WTC11 (cell line): ENCODE measurements around the gene KLF13. TPM values are rescaled to one million over a fixed set of nuclear protein-coding genes. Genes with fewer than 3 reads are reported as not detected.
A peak's percentile ranks its signal among the peaks of the same experiment; 100 is the strongest.

Source experiments
- ATAC-seq: fragments of 200-7000 bp; cut with Tn5 transposase; 2 replicates; pipeline ENCODE4 v1.10.0; 2021; ENCODE audit warnings: mild to moderate bottlenecking, moderate library complexity
- CTCF ChIA-PET: fragments of 300-600 bp; sonication (Branson Sonifier 250); formaldehyde crosslinking; loops from one replicate; lab custom pipeline; 2021; ENCODE audit warnings: antibody characterized with exemption; lab: Charles Lee
- POLR2A ChIA-PET: fragments of 350-600 bp; sonication (Branson Sonifier 250); formaldehyde crosslinking; loops from one replicate; lab custom pipeline; 2021; ENCODE audit warnings: antibody characterized with exemption; lab: Charles Lee
- DNase-seq: peaks from one replicate; pipeline ENCODE4 v3.0.0; 2021; ENCODE audit warnings: low spot score
- H3K27ac Mint-ChIP-seq: 2 replicates; pipeline ENCODE4 v1.8.0; 2021; ENCODE audit warnings: mixed read lengths
- H3K27me3 Mint-ChIP-seq: 2 replicates; pipeline ENCODE4 v1.8.0; 2021; ENCODE audit warnings: low read depth, mild to moderate bottlenecking, moderate library complexity, mixed read lengths
- H3K36me3 Mint-ChIP-seq: 2 replicates; pipeline ENCODE4 v1.8.0; 2021; ENCODE audit warnings: mixed read lengths
- H3K4me1 Mint-ChIP-seq: 2 replicates; pipeline ENCODE4 v1.8.0; 2022; ENCODE audit warnings: mixed read lengths
- H3K4me3 Mint-ChIP-seq: 2 replicates; pipeline ENCODE4 v1.8.0; 2021; ENCODE audit warnings: mild to moderate bottlenecking, moderate library complexity, mixed read lengths
- H3K9me3 Mint-ChIP-seq: 2 replicates; pipeline ENCODE4 v1.8.0; 2021; ENCODE audit warnings: mixed read lengths
- CREB1 ChIP-seq: sonication (generic); formaldehyde crosslinking; IDR thresholded peaks from 2 replicates; pipeline ENCODE4 v1.8.0; 2023; ENCODE audit warnings: mild to moderate bottlenecking, missing genetic modification reagents
- ELF4 ChIP-seq: sonication (generic); formaldehyde crosslinking; IDR thresholded peaks from 2 replicates; pipeline ENCODE4 v1.8.1; 2022; ENCODE audit warnings: low read depth, mild to moderate bottlenecking, moderate library complexity, missing genetic modification reagents
- ESRRA ChIP-seq: sonication (generic); formaldehyde crosslinking; IDR thresholded peaks from 2 replicates; pipeline ENCODE4 v1.8.1; 2022; ENCODE audit warnings: mild to moderate bottlenecking, missing genetic modification reagents, borderline replicate concordance
- FOXK1 ChIP-seq: sonication (generic); formaldehyde crosslinking; IDR thresholded peaks from 2 replicates; pipeline ENCODE4 v1.8.0; 2022; ENCODE audit warnings: mild to moderate bottlenecking, moderate library complexity, missing genetic modification reagents
- GTF2I ChIP-seq: fragments of 250-450 bp; sonication (Bioruptor Pico); conservative IDR thresholded peaks from 2 replicates; pipeline ENCODE4 v1.4.0; 2021; ENCODE audit warnings: mild to moderate bottlenecking
- KAT7 ChIP-seq: sonication (generic); formaldehyde crosslinking; IDR thresholded peaks from 2 replicates; pipeline ENCODE4 v1.8.1; 2023; ENCODE audit warnings: missing genetic modification reagents, mild to moderate bottlenecking, borderline replicate concordance
- NFATC4 ChIP-seq: fragments of 250-450 bp; sonication (Bioruptor Pico); IDR thresholded peaks from 2 replicates; pipeline ENCODE4 v1.9.0; 2021; ENCODE audit warnings: mild to moderate bottlenecking
- NFE2L1 ChIP-seq: sonication (generic); formaldehyde crosslinking; IDR thresholded peaks from 2 replicates; pipeline ENCODE4 v1.8.1; 2023; ENCODE audit warnings: missing genetic modification reagents
- NR3C1 ChIP-seq: sonication (generic); formaldehyde crosslinking; conservative IDR thresholded peaks from 2 replicates; pipeline ENCODE4 v1.8.1; 2023; ENCODE audit warnings: low read depth, mild to moderate bottlenecking, missing genetic modification reagents
- RELA ChIP-seq: sonication (generic); formaldehyde crosslinking; IDR thresholded peaks from 2 replicates; pipeline ENCODE4 v1.8.1; 2022; ENCODE audit warnings: missing genetic modification reagents, mild to moderate bottlenecking, borderline replicate concordance
- RORB ChIP-seq: fragments of 250-450 bp; sonication (Bioruptor Pico); IDR thresholded peaks from 2 replicates; pipeline ENCODE4 v1.9.0; 2021; ENCODE audit warnings: mild to moderate bottlenecking
- SOX15 ChIP-seq: fragments of 250-450 bp; sonication (Bioruptor Pico); IDR thresholded peaks from 2 replicates; pipeline ENCODE4 v1.9.0; 2021; ENCODE audit warnings: mild to moderate bottlenecking
- ZNF219 ChIP-seq: sonication (generic); formaldehyde crosslinking; IDR thresholded peaks from 2 replicates; pipeline ENCODE4 v1.8.0; 2023; ENCODE audit warnings: missing genetic modification reagents, mild to moderate bottlenecking, borderline replicate concordance
- ZNF263 ChIP-seq: sonication (generic); formaldehyde crosslinking; IDR thresholded peaks from 2 replicates; pipeline ENCODE4 v1.8.1; 2022; ENCODE audit warnings: low read depth, mild to moderate bottlenecking, moderate library complexity, missing genetic modification reagents
- ZNF317 ChIP-seq: sonication (generic); formaldehyde crosslinking; IDR thresholded peaks from 2 replicates; pipeline ENCODE4 v1.8.1; 2023; ENCODE audit warnings: low read depth, mild to moderate bottlenecking, moderate library complexity, missing genetic modification reagents, borderline replicate concordance
- ZNF396 ChIP-seq: fragments of 250-450 bp; sonication (Bioruptor Pico); IDR thresholded peaks from 2 replicates; pipeline ENCODE4 v1.8.0; 2021; ENCODE audit warnings: mild to moderate bottlenecking, moderate library complexity, borderline replicate concordance
- ZNF423 ChIP-seq: fragments of 250-450 bp; sonication (Bioruptor Pico); IDR thresholded peaks from 2 replicates; pipeline ENCODE4 v2.1.2; 2022; ENCODE audit warnings: mild to moderate bottlenecking, moderate library complexity
- total RNA-seq: library from RNA; stranded (reverse); gene quantifications from 3 replicates; pipeline ENCODE4 v1.2.3, GENCODE V29; 2021
- TF ChIP-seq, protein P1 (sequence below): sonication (generic); formaldehyde crosslinking; IDR thresholded peaks from 2 replicates; pipeline ENCODE4 v1.8.1; 2022; ENCODE audit warnings: low read depth, mild to moderate bottlenecking, moderate library complexity, missing genetic modification reagents, borderline replicate concordance
- TF ChIP-seq, protein P2 (sequence below): fragments of 250-450 bp; sonication (Bioruptor Pico); IDR thresholded peaks from 2 replicates; pipeline ENCODE4 v2.1.2; 2022; ENCODE audit warnings: mild to moderate bottlenecking, moderate library complexity
- TF ChIP-seq, protein P3 (sequence below): sonication (generic); formaldehyde crosslinking; IDR thresholded peaks from 2 replicates; pipeline ENCODE4 v1.8.1; 2022; ENCODE audit warnings: mild to moderate bottlenecking, moderate library complexity, missing genetic modification reagents
- TF ChIP-seq, protein P4 (sequence below): sonication (generic); formaldehyde crosslinking; IDR thresholded peaks from 2 replicates; pipeline ENCODE4 v1.8.1; 2022; ENCODE audit warnings: mild to moderate bottlenecking, missing genetic modification reagents, moderate library complexity, borderline replicate concordance
- TF ChIP-seq, protein P5 (sequence below): sonication (generic); formaldehyde crosslinking; IDR thresholded peaks from 2 replicates; pipeline ENCODE4 v1.8.1; 2022; ENCODE audit warnings: missing genetic modification reagents, borderline replicate concordance
- TF ChIP-seq, protein P6 (sequence below): sonication (generic); formaldehyde crosslinking; IDR thresholded peaks from 2 replicates; pipeline ENCODE4 v1.8.1; 2023; ENCODE audit warnings: mild to moderate bottlenecking, moderate library complexity, missing genetic modification reagents

The KLF13 gene
- total RNA-seq, 1 experiment from 2014 or later = 38.1 TPM

DNA sequence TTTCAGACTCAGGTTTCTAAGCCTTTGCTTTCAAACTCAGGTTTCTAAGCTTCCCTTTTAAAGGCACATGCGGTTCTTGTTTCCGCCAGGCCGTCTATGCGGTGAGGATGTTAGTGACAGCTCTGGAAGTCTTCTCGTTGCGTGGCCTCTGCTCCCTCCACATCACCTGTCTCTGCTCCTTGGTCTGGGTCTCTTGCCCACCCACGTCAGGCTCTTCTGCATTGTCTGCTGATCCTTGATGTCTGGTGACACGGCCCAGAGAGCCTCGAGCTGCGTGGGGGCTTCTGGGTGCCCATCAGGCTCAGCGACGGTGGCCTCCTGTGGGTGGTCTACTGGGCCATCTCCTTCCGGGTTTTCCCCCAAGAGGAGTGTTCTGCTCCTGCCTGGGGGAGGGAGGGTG, 30.5 kb downstream of the KLF13 start:
- 0 out of 2 replicates have a peak overlapping the region, but pooled peaks have one; percentile 4 for H3K27ac Mint-ChIP-seq
- H3K4me3 Mint-ChIP-seq = no peak overlapping the region
- no peak for TF ChIP-seq NFATC4 (CRISPR knock-in tag)
- no peak for TF ChIP-seq GTF2I (CRISPR knock-in tag)
- TF ChIP-seq ZNF263 (CRISPR knock-in tag) = no peak
- TF ChIP-seq, protein P1, sequence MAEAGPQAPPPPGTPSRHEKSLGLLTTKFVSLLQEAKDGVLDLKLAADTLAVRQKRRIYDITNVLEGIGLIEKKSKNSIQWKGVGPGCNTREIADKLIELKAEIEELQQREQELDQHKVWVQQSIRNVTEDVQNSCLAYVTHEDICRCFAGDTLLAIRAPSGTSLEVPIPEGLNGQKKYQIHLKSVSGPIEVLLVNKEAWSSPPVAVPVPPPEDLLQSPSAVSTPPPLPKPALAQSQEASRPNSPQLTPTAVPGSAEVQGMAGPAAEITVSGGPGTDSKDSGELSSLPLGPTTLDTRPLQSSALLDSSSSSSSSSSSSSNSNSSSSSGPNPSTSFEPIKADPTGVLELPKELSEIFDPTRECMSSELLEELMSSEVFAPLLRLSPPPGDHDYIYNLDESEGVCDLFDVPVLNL (CRISPR knock-in tag) = no peak
- no peak for TF ChIP-seq ZNF317 (CRISPR knock-in tag)
- TF ChIP-seq NR3C1 (CRISPR knock-in tag) = no peak
- TF ChIP-seq KAT7 (CRISPR knock-in tag) = no peak
- no peak for TF ChIP-seq FOXK1 (CRISPR knock-in tag)
- H3K27me3 Mint-ChIP-seq = no peaks in the 10 kb centered on the region
- no peaks in the 10 kb centered on the region for H3K36me3 Mint-ChIP-seq
- DNase-seq (no peak), ATAC-seq (no peak)
- H3K4me1 Mint-ChIP-seq = peaks cover 63% of the 10 kb centered on the region
- no peaks in the 10 kb centered on the region for H3K9me3 Mint-ChIP-seq
- ChIA-PET POLR2A (interaction anchor here (1.3 kb wide), 1 partner anchor 31 kb away, joined by 3 read pairs; no protein-coding TSS in a partner anchor), CTCF (interaction anchor here (0.6 to 2.0 kb wide), 4 partner anchors 9 to 136 kb away, joined by 3 to 10 read pairs (median 6); no protein-coding TSS in a partner anchor)

DNA sequence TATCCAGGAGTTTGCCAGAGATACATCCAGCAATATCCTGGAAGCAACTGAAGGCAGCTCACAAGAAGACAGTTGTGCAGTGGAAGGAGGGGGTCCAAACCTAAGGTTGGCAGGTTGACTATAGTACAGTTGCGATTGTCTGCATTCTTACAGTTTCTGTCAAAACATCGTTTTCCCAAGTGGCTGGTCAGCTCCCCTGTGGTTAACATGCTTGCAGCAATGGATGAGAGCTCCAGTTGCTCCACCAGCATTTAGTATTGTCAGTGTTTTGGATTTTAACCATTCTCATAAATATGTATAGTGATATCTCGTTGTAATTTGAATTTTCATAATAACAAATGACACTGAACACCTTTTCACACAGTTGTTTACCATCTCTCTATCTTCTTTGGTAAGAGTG, 31.5 kb downstream of the KLF13 start:
- no peak overlapping the region; the same call in 1 of the 2 replicates for H3K27ac Mint-ChIP-seq
- ChIA-PET CTCF (interaction anchor here (1.2 to 2.0 kb wide), 4 partner anchors 8 to 131 kb away, joined by 3 to 10 read pairs (median 7); partner anchors contain the start of gene KLF13), POLR2A (interaction anchor here (1.3 kb wide), 1 partner anchor 32 kb away, joined by 3 read pairs; no protein-coding TSS in a partner anchor)
- no peak for TF ChIP-seq SOX15 (CRISPR knock-in tag)
- TF ChIP-seq CREB1 = no peak
- no peak for TF ChIP-seq ELF4 (CRISPR knock-in tag)
- TF ChIP-seq ESRRA (CRISPR knock-in tag) = no peak
- no peak for TF ChIP-seq RORB (CRISPR knock-in tag)
- TF ChIP-seq, protein P2, sequence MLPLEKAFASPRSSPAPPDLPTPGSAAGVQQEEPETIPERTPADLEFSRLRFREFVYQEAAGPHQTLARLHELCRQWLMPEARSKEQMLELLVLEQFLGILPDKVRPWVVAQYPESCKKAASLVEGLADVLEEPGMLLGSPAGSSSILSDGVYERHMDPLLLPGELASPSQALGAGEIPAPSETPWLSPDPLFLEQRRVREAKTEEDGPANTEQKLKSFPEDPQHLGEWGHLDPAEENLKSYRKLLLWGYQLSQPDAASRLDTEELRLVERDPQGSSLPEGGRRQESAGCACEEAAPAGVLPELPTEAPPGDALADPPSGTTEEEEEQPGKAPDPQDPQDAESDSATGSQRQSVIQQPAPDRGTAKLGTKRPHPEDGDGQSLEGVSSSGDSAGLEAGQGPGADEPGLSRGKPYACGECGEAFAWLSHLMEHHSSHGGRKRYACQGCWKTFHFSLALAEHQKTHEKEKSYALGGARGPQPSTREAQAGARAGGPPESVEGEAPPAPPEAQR (CRISPR knock-in tag) = no peak
- TF ChIP-seq, protein P3, sequence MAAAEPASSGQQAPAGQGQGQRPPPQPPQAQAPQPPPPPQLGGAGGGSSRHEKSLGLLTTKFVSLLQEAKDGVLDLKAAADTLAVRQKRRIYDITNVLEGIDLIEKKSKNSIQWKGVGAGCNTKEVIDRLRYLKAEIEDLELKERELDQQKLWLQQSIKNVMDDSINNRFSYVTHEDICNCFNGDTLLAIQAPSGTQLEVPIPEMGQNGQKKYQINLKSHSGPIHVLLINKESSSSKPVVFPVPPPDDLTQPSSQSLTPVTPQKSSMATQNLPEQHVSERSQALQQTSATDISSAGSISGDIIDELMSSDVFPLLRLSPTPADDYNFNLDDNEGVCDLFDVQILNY = no peak
- TF ChIP-seq, protein P4, sequence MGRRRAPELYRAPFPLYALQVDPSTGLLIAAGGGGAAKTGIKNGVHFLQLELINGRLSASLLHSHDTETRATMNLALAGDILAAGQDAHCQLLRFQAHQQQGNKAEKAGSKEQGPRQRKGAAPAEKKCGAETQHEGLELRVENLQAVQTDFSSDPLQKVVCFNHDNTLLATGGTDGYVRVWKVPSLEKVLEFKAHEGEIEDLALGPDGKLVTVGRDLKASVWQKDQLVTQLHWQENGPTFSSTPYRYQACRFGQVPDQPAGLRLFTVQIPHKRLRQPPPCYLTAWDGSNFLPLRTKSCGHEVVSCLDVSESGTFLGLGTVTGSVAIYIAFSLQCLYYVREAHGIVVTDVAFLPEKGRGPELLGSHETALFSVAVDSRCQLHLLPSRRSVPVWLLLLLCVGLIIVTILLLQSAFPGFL (CRISPR knock-in tag) = no peak
- no peak for TF ChIP-seq ZNF219 (CRISPR knock-in tag)
- no peak for TF ChIP-seq ZNF396 (CRISPR knock-in tag)
- TF ChIP-seq NFE2L1 (CRISPR knock-in tag) = no peak
- no peak for TF ChIP-seq ZNF423 (CRISPR knock-in tag)
- TF ChIP-seq, protein P5, sequence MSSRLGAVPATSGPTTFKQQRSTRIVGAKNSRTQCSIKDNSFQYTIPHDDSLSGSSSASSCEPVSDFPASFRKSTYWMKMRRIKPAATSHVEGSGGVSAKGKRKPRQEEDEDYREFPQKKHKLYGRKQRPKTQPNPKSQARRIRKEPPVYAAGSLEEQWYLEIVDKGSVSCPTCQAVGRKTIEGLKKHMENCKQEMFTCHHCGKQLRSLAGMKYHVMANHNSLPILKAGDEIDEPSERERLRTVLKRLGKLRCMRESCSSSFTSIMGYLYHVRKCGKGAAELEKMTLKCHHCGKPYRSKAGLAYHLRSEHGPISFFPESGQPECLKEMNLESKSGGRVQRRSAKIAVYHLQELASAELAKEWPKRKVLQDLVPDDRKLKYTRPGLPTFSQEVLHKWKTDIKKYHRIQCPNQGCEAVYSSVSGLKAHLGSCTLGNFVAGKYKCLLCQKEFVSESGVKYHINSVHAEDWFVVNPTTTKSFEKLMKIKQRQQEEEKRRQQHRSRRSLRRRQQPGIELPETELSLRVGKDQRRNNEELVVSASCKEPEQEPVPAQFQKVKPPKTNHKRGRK = no peak
- TF ChIP-seq RELA = no peak
- no peak for TF ChIP-seq GTF2I (CRISPR knock-in tag)
- TF ChIP-seq, protein P6, sequence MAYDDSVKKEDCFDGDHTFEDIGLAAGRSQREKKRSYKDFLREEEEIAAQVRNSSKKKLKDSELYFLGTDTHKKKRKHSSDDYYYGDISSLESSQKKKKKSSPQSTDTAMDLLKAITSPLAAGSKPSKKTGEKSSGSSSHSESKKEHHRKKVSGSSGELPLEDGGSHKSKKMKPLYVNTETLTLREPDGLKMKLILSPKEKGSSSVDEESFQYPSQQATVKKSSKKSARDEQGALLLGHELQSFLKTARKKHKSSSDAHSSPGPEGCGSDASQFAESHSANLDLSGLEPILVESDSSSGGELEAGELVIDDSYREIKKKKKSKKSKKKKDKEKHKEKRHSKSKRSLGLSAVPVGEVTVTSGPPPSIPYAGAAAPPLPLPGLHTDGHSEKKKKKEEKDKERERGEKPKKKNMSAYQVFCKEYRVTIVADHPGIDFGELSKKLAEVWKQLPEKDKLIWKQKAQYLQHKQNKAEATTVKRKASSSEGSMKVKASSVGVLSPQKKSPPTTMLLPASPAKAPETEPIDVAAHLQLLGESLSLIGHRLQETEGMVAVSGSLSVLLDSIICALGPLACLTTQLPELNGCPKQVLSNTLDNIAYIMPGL (CRISPR knock-in tag) = no peak
- H3K4me1 Mint-ChIP-seq = peaks cover 64% of the 10 kb centered on the region
- DNase-seq (no peak), ATAC-seq (no peak)
- no peaks in the 10 kb centered on the region for H3K36me3 Mint-ChIP-seq
- no peak overlapping the region for H3K4me3 Mint-ChIP-seq
- H3K27me3 Mint-ChIP-seq = no peaks in the 10 kb centered on the region
- H3K9me3 Mint-ChIP-seq = no peaks in the 10 kb centered on the region
